Ascending aorta (tissue), 2 donors: ENCODE measurements around the gene SSR1. TPM values are rescaled to one million over a fixed set of nuclear protein-coding genes. Genes with fewer than 3 reads are reported as not detected.
"Not testable (repeated sequence)": the region's sequence is repeated elsewhere in the genome, so short reads cannot be mapped to it uniquely, and the experiment has no call there.

Source experiments
- DNase-seq, 2 donors: peaks; one replicate each; pipeline ENCODE4 v3.0.0-alpha.2; 2019; ENCODE audit warnings: low spot score in 2 of 2
- H3K27ac ChIP-seq, 2 donors: fragments of 200-600 bp; sonication (generic); one replicate each; pipeline ENCODE4 v1.5.1; 2016 to 2017; ENCODE audit warnings: mild to moderate bottlenecking in 1 of 2
- H3K27me3 ChIP-seq: fragments of 200-600 bp; sonication (generic); one replicate; pipeline ENCODE4 v1.5.1; 2017
- H3K36me3 ChIP-seq, 2 donors: fragments of 200-600 bp; sonication (generic); one replicate each; pipeline ENCODE4 v1.5.1; 2016
- H3K4me1 ChIP-seq, 2 donors: fragments of 200-600 bp; sonication (generic); one replicate each; pipeline ENCODE4 v1.5.1; 2016 to 2017; ENCODE audit warnings: mild to moderate bottlenecking in 1 of 2
- H3K4me3 ChIP-seq, 2 donors: fragments of 200-600 bp; sonication (generic); one replicate each; pipeline ENCODE4 v1.5.1; 2016 to 2017; ENCODE audit warnings: mild to moderate bottlenecking in 1 of 2
- H3K9me3 ChIP-seq, 2 donors: fragments of 200-600 bp; sonication (generic); one replicate each; pipeline ENCODE4 v1.5.1; 2016
- intact Hi-C: fragments of 100-400 bp; cut with DNase I; formaldehyde crosslinking; loops from one replicate; pipeline ENCODE4 v1.15.1; 2023
- total RNA-seq: library from RNA; depleted of rRNA; stranded (reverse); fragments of >200 nt; gene quantifications from one replicate; pipeline ENCODE4 v1.1.0, GENCODE V29; 2016
- TF ChIP-seq, protein P1 (sequence below), 3 experiments: fragments of 200-600 bp in 2 of 3; fragments of 450-650 bp in 1 of 3; sonication (generic) in 2 of 3; IDR thresholded peaks; one replicate each; pipeline ENCODE4 v1.5.1; 2016 to 2019; ENCODE audit warnings: antibody characterized with exemption in 3 of 3, mild to moderate bottlenecking in 1 of 3, moderate library complexity in 1 of 3

Gene SSR1
- total RNA-seq, 1 donor from 2014 or later: 46.4 TPM

DNA sequence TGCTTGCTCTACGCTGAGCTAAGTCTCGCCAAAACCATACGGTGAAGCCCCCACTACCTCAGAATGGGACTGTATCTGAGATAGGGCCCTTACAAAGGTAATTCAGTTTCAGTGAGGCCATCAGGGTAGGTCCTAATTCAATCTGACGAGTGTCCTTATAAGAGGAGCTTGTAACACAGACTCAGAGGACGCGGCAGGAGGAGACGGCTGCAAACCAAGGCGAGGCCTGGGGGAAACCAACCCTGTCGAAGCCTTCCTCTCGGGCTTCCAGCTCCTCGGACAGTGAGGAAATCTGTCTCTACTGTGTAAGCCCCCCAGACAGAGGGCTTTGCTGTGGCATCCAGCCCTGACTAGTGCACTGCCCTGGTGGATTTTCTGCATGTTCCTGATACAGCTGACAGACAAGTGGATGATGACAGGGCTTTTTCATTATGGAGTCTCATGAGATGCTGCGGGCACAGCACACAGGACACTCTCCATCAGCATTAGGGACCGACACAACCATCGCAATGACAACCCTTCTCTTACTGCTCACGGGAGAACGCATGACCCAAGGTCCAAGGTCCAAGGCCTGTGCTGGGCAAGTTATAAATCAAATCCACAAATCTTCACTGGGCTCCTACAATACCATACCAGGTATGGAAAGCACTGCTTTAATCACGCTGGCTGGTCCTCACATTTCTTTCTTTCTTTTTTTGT, 48.2 kb downstream of the SSR1 start:
- Histone ChIP-seq H3K9me3 (no peaks in the 10 kb centered on the region), H3K4me3 (no peak overlapping the region), H3K27ac (no peak overlapping the region), H3K4me1 (peaks cover 0 to 9% of the 10 kb centered on the region in 2 donors), H3K27me3 (no peaks in the 10 kb centered on the region), H3K36me3 (no peaks in the 10 kb centered on the region)
- TF ChIP-seq, protein P1, sequence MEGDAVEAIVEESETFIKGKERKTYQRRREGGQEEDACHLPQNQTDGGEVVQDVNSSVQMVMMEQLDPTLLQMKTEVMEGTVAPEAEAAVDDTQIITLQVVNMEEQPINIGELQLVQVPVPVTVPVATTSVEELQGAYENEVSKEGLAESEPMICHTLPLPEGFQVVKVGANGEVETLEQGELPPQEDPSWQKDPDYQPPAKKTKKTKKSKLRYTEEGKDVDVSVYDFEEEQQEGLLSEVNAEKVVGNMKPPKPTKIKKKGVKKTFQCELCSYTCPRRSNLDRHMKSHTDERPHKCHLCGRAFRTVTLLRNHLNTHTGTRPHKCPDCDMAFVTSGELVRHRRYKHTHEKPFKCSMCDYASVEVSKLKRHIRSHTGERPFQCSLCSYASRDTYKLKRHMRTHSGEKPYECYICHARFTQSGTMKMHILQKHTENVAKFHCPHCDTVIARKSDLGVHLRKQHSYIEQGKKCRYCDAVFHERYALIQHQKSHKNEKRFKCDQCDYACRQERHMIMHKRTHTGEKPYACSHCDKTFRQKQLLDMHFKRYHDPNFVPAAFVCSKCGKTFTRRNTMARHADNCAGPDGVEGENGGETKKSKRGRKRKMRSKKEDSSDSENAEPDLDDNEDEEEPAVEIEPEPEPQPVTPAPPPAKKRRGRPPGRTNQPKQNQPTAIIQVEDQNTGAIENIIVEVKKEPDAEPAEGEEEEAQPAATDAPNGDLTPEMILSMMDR (IDR thresholded peaks at IDR 0.05): no peak
- intact Hi-C loops: loop anchor here (10.0 kb wide), 1 partner anchor 800 kb away; the partner anchor contains the start of gene BLOC1S5
- peak in 1 of 2 donors; percentile 52 for DNase-seq

DNA sequence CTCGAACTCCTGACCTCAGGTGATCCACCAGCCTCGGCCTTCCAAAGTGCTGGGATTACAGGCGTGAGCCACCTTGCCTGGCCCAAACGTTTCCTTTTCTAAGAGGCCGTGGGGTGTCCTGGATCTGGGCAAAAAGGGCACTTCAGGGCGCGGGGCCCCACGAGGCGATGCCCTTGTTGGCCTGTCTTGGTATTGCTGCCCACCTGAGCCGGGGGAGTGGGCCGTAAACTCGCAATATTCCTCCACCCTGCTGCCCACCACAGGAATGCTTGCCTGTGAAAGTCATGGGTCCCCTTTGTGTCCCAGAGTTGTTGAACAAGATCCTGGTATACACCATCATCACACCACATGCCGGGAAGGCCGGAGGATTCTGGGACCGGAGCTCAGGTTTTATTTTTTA, 49.0 kb downstream of the SSR1 start:
- H3K9me3 ChIP-seq: no peaks in the 10 kb centered on the region
- TF ChIP-seq, protein P1 (IDR thresholded peaks at IDR 0.05): no peak
- H3K36me3 ChIP-seq: no peaks in the 10 kb centered on the region
- intact Hi-C loops: loop anchor here (10.0 kb wide), 1 partner anchor 801 kb away; the partner anchor contains the start of gene BLOC1S5
- DNase-seq: peak in 1 of 2 donors; percentile 56
- no peak overlapping the region for H3K4me3 ChIP-seq
- peaks cover 0 to 9% of the 10 kb centered on the region in 2 donors for H3K4me1 ChIP-seq
- H3K27me3 ChIP-seq: no peaks in the 10 kb centered on the region
- H3K27ac ChIP-seq: no peak overlapping the region

DNA sequence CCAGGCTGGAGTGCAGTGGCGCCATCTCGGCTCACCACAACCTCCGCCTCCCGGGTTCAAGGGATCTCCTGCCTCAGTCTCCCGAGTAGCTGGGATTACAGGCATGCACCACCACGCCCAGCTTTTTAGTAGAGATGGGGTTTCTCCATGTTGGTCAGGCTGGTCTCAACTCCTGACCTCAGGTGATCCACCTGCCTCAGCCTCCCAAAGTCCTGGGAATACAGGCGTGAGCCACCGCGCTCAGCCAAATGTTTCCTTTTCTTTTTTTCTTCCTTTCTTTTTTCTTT, 49.5 kb downstream of the SSR1 start:
- H3K9me3 ChIP-seq, H3K27ac ChIP-seq, H3K4me1 ChIP-seq, H3K36me3 ChIP-seq, H3K4me3 ChIP-seq, H3K27me3 ChIP-seq: not testable (repeated sequence)
- DNase-seq: peak in 1 of 2 donors; percentile 40
- intact Hi-C loops: loop anchor here (10.0 kb wide), 1 partner anchor 801 kb away; the partner anchor contains the start of gene BLOC1S5

DNA sequence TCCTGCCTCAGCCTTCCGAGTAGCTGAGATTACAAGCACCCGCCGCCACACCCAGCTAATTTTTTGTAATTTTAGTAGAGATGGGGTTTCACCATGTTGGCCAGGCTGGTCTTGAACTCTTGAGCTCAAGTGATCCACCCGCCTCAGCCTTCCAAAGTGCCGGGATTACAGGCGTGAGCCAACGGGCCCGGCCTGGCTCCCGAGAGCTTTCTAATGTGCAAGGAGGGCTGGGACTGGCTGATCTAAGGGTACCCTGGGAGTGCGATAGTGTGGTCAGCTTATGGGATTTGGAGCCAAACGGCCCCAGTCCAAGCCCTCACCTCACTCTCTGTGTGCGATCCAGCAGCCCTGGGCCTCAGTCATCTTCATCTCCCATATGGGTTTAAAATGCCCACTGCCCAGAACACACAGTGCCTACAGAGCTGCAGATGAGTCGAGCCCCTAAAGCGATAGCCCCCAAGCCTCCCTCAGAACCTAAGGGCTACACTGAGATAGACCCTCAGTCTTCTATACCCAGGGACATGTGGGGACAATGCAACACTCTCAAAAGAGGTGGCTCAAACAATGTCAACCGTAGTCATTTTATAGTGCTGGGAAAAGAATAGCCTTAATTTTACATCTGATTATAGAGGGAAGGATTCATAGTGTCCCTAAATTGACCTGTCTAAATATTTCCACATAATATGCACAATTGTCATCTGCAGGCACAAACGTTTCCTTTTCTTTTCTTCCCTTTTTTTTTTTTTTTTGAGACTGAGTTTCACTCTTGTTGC, 50.1 kb downstream of the SSR1 start:
- H3K36me3 ChIP-seq: no peaks in the 10 kb centered on the region
- no peaks in the 10 kb centered on the region for H3K27me3 ChIP-seq
- H3K9me3 ChIP-seq: no peaks in the 10 kb centered on the region
- H3K4me3 ChIP-seq: no peak overlapping the region
- TF ChIP-seq, protein P1 (IDR thresholded peaks at IDR 0.05): no peak
- intact Hi-C loops: loop anchor here (10.0 kb wide), 1 partner anchor 802 kb away; the partner anchor contains the start of gene BLOC1S5
- H3K4me1 ChIP-seq: peaks cover 0 to 9% of the 10 kb centered on the region in 2 donors
- H3K27ac ChIP-seq: no peak overlapping the region
- DNase-seq: peak in 1 of 2 donors; percentile 60

DNA sequence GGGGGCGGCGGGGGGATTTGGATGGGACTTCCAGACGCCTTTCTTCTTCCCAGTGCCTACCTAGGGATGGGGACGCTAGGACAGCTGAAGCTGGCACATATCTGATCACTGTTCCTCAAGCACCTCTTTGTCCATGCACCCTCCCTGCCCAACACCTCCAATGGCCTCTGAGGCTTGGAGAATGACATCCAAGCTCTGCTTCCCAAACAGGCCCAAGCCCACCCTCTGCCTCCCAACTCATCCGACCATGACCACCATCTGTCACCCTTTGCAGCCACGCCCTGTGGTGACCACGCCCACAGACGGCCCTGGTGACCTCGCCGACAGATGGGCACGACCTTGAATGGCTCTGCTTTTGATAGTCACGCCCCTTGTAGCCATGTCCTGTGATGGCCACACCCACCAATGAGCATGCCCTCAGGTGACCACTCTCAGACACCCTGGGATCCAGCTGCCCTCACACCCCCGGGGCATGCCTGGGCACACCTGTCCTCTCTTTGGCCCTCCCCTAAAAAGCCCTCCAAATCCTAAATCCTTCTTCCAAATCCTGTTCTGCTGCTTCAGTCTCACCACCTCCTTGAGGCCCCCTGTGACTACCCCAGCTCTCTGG, 51.0 kb downstream of the SSR1 start:
- peak in 1 of 2 donors; percentile 39 for DNase-seq
- Histone ChIP-seq H3K36me3 (no peaks in the 10 kb centered on the region), H3K4me3 (peak overlapping the region; percentile 75 to 76), H3K4me1 (peaks cover 0 to 7% of the 10 kb centered on the region in 2 donors), H3K27ac (peak overlapping the region in 1 of 2 donors; percentile 61), H3K9me3 (no peaks in the 10 kb centered on the region), H3K27me3 (no peaks in the 10 kb centered on the region)
- TF ChIP-seq, protein P1 (IDR thresholded peaks at IDR 0.05): no peak
- intact Hi-C loops: loop anchor here (10.0 kb wide), 1 partner anchor 803 kb away; the partner anchor contains the start of gene BLOC1S5
